GM21447 (cell line): ENCODE measurements around the gene SYNGR3.
"Not testable (repeated sequence)": the region's sequence is repeated elsewhere in the genome, so short reads cannot be mapped to it uniquely, and the experiment has no call there.

Experiments
- ATAC-seq: cut with Tn5 transposase; IDR thresholded peaks from one replicate; pipeline ENCODE4 v1.9.1; 2021; ENCODE audit not compliant: unreplicated experiment

The SYNGR3 gene

GRCh38 chr16:1959269-1960039 lies 30.3 kb upstream of the SYNGR3 start, which contains the start of gene NDUFB10:
Gene NDUFB10, plus strand, starts transcription at chr16:1959538. Its CDS starts 87 bp downstream, at chr16:1959625.
- peak; percentile 59 for ATAC-seq

DNA sequence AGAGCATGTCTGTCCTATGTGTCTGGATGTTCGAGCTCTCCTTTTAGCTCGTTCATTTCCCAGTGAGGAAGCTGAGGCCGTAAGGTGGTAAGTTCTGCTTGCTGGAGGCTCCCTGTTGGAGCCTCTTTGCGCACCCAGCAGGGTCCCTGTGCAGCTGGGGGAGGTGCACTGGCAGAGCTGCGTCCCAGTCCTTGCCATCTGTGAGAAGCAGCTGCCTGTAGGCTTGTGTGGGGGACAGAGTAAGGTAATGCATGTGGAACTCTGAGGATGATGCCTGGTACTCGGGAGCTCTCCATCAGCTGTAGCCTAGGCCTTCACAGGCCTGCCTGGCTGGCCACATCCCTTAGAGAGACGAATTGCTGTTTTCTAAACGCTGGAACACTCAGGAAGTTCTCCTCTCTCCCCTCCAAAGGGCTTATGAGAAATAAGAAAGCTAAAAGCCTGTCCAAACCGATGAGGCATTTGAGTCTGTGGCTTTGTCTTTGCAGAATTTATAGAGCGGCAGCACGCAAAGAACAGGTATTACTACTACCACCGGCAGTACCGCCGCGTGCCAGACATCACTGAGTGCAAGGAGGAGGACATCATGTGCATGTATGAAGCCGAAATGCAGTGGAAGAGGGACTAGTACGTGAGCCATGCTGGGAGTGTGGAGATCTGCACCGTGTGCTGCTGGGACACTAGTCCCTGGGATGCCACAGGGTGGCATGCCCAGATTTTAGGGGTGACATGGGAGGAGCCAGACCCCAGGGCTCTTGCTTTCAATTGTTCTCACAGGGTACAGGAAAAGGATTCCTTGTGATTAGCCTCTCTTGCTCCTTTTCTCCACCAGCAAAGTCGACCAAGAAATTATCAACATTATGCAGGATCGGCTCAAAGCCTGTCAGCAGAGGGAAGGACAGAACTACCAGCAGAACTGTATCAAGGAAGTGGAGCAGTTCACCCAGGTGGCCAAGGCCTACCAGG lies 28.8 kb upstream of the SYNGR3 start:
- no peak for ATAC-seq

GRCh38 chr16:1961651-1962067 lies 28.1 kb upstream of the SYNGR3 start:
- ATAC-seq, result no peak

DNA sequence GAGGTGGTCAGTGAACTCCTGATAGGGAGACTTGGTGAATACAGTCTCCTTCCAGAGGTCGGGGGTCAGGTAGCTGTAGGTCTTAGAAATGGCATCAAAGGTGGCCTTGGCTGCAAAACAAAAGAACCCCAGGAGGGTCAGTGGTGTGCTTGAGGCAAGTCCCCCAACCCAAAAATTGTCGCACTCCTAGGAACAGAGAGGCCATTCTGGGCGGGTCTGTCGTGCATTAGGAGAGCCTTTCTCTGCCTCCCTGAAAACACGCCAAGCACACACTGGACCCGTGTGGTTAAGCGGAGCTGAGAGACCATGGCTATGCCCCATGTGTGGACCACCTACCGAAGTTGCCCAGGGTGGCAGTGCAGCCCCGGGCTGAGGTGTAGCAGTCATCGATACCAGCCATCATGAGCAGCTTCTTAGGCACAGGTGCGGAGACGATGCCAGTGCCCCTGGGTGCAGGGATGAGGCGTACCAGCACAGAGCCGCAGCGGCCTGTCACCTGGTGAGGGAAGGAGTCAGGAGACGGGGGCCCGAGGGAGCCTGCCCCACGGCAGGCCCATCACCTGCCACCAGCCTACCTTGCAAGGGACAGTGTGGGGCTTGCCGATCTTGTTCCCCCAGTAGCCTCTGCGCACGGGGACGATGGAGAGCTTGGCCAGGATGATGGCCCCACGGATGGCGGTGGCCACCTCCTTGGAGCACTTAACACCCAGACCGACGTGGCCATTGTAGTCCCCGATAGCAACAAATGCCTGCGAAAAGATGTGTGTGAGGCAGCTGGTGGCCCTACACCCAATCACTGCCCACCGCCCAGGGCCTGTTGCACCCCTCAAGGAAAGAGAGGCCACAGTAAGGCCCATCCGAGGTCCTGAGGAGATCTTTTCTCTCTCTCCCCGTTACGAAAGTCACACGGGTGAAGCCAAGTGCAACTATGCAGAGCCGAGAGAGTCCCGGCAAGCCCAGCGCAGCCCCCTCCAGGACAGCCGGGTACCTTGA lies 27.3 kb upstream of the SYNGR3 start:
- ATAC-seq, result not testable (repeated sequence)

DNA sequence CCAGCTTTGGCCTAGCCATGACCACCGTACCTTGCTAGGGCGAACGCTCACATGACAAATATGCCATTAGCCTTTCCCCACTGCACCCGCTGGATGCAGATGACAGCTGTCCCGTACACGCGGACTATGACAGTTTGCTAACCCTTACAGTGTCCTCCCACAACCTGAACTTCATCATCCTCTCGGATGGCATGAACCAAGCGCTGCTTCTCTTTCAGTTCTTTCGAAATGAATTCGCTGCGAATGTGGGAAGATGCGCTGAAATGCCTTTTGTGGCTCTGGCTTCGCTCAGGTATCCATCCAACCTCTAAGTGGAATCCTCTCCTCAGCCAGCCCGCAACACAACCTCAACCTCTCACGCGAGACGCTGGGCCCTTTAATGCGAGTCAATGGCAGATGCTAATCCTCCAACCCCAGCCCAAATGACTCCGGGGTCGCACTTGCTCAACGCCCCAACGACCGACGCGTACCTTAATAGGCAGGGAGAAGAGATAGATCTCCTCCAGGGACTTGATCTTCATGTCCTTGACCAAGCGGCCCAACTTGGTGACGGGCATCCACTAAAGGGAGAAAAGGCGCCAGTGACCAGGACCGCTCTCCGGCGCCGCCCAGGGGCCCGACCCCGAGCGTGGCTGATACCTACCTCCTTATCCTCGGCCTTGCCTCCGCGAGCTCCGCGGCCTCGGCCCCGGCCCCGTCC lies 25.8 kb upstream of the SYNGR3 start:
- ATAC-seq, result peak; percentile 9

DNA sequence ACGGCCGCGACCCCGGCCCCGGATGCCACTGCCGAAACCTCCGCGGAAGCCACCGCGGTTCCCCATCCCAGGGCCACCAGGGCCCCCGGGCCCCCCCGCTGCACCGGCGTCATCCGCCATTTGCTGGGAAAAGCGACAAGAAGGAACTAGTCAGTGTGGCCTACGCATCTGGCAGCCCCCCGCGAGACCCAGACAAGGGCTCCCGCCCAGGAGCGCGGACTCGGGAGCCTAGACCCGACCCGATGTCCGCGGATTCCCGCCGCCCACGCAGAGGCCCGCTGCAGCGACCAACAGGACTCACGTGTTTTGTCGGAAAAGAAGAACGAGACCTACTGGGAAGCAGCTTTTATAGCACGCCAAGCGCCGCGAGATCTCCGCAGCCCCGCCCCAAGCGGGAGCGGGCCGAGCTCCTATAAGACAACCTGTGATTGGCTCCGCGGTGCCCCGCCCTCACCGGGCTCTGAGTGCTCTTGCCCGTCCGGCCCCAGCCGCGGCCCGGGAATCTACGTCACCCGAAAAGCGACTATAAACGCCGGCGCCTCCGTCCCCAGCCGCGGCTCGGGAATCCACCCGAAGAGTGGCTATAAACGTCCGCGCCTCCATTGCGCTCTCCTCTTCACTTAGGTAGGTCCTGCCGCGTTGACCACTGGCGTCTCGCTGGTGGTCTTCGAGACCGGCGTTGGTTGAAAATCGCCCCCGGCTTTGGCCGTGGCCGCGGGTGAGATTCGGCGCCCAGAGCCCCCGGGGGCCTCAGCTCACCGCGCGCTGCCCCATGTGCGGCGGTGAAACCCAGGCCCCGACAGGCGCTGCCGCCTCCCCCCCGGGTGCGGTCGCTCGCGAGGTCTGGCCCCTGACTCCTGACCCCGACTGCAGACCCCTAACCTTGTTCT lies 25.0 kb upstream of the SYNGR3 start, which contains the start of gene RPS2:
Gene RPS2, minus strand, starts transcription at position 321 of the 890 bp plus-strand sequence. Its CDS starts 201 bp downstream, at position 120.
- ATAC-seq, result peak; percentile 77

GRCh38 chr16:1965396-1966001 lies 24.3 kb upstream of the SYNGR3 start:
- ATAC-seq, result no peak

GRCh38 chr16:1966460-1966859 lies 23.3 kb upstream of the SYNGR3 start, which contains the start of gene RNF151:
Gene RNF151, plus strand, starts transcription at chr16:1966856. Its CDS starts 26 bp downstream, at chr16:1966882.
- ATAC-seq, result no peak

DNA sequence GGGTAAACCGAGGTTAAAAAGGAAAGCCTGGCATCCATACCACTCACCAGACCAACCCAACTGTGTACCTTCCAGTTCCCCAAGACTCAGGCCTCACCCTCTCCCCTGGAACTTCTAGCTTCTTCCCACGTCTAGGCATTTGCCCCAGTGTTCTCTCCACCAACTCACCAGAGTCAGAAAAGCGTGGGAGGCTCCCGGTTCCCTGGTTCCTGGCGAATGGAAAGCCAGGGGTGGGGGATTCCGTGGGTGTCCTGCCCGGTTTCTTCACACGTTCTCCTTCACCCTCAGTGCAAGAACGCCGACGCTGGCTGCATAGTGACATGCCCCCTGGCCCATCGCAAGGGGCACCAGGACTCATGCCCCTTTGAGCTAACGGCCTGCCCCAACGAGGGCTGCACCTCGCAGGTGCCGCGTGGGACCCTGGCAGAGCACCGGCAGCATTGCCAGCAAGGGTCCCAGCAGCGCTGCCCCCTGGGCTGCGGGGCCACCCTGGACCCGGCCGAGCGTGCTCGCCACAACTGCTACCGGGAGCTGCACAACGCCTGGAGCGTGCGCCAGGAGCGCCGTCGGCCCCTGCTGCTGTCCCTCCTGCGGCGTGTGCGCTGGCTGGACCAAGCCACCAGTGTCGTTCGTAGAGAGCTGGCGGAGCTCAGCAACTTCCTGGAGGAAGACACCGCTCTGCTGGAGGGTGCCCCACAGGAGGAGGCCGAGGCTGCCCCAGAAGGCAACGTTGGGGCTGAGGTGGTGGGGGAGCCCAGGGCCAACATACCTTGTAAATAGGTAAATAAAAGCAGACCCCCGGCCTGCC lies 21.4 kb upstream of the SYNGR3 start:
- no peak for ATAC-seq

- ATAC-seq, result peak; percentile 78
Measured at GRCh38 chr16:1971796-1972489, 17.8 kb upstream of the SYNGR3 start, which contains the start of gene TBL3. Gene TBL3, plus strand, starts transcription at chr16:1972053. Its CDS starts 112 bp downstream, at chr16:1972165.

DNA sequence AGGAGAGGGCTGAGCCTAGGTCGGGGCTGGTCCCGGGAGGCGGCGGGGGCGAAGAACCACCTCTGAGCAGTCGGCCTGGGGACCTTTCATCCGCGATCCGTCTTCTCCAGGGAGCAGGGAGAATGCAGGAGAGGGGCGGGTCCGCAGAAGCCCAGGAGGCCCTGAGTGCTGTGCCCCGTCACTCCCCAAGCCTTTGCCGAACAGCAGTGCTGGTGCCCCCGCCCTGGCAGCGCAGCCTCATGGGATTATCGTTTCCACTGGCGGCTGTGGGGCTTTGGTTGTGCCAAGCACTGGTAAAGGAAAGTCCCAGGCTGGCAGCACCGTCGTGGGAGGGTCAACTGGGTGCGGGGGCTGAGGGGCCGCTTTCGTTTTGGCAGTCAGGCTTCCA lies 17.3 kb upstream of the SYNGR3 start:
- ATAC-seq, result no peak

DNA sequence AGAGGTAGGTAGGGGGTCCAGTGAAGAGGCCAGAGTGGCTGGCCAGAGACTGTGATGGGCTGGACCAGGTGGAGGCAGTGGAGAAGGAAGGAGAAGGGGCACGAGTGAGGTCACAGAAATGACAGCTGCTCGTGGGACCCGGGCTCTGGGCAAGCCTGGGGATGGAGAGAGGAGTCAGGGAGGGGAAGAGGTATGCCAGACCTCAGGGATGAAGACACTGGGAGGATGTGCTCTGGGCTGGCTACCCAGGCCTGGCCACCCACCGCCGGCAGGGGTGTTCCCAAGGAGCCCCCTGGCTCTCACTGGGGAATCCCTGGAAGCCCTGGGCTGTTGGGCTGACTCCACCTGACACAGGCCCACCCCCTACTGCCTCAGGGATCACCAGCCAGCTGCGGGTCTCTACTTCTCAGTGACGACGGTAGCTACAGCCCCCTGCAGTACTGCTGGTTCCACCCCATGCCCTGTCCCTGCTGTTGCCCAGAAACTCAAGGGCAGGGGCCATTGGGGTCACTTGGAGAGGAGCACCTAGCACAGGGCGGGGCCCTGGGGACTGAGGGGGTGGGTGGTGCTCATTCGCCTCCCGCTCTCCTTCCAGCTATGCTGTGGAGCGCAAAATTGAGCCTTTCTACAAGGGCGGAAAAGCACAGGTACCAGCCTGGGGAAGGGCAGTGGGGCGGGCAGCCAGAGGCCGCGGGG lies 16.2 kb upstream of the SYNGR3 start:
- ATAC-seq, result no peak

DNA sequence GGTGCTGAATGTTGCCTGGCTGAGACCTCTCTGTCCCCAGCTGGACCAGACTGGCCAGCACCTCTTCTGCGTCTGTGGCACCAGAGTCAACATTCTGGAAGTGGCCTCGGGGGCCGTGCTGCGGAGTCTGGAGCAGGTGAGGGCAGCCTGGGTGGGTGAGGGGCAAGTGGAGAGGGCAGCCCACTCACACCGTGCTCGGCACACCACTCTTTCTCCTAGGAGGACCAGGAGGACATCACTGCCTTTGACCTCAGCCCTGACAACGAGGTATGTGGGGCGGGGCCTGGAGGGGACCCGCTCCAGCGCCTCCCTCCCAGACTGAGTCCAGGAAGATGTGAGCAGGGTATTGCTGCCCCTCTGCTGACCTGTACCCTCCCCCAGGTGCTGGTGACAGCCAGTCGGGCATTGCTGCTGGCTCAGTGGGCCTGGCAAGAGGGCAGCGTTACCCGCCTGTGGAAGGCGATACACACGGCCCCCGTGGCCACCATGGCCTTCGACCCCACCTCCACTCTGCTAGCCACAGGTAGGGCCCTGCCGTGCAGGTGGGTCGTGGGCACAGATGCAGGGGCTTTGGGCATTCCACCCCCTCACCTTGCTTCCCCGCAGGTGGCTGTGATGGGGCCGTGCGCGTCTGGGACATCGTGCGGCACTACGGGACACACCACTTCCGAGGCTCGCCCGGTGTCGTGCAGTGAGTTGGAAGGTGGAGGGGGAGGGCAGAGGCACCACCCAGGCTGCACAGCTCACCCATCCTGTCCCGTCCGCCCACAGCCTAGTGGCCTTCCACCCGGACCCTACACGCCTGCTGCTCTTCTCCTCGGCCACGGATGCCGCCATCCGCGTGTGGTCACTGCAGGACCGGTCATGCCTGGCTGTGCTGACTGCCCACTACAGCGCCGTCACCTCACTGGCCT lies 15.4 kb upstream of the SYNGR3 start:
- ATAC-seq, result no peak

GRCh38 chr16:1975432-1976215 lies 14.1 kb upstream of the SYNGR3 start:
- ATAC-seq, result no peak

DNA sequence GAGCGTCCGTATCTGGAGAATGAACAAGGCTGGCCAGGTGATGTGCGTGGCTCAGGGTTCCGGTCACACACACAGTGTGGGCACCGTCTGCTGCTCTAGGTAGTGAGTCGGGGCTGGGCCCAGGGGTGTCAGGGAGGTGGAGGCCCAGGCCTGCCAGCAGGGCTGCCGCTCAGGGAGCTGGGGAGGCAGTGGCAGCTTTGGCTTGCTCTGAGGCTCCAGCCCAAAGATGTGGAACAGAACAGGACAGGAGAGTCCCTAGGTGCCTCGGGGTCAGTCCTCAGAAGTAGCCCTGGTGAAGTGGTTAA lies 13.6 kb upstream of the SYNGR3 start:
- ATAC-seq, result no peak
